B cell (primary cell): ENCODE results near the gene VWA3B.

ENCODE experiments used
- EZH2 ChIP-seq: IDR thresholded peaks from 2 replicates; pipeline ENCODE4 v1.6.1; 2012; ENCODE audit warnings: borderline replicate concordance, low read depth, mild to moderate bottlenecking, moderate library complexity, low read length; ENCODE audit not compliant: insufficient read depth, poor library complexity, severe bottlenecking
- TF ChIP-seq, protein P1 (sequence below): fragments of 200-600 bp; IDR thresholded peaks from one replicate; pipeline ENCODE4 v1.8.0; 2022; ENCODE audit warnings: antibody characterized with exemption, mild to moderate bottlenecking

DNA sequence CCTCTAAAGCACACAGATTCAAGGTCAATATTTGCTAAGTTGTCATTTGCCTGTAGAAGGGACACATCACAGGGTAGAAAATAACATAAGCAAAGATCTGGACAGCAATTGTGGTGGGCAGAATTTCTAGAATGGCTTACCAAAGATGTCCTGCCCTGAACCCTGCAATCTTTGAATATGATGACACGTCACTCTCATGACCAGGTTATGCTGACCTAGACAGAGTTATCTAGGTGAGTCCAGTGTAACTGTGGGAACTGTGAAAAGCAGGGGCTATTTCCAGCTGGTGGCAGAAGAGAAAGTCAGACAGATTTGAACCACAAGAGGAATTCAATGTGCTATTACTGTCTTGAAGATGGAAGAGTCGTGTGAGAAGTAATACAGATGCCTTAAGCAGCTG, 147.0 kb downstream of the VWA3B start:
- TF ChIP-seq, protein P1, sequence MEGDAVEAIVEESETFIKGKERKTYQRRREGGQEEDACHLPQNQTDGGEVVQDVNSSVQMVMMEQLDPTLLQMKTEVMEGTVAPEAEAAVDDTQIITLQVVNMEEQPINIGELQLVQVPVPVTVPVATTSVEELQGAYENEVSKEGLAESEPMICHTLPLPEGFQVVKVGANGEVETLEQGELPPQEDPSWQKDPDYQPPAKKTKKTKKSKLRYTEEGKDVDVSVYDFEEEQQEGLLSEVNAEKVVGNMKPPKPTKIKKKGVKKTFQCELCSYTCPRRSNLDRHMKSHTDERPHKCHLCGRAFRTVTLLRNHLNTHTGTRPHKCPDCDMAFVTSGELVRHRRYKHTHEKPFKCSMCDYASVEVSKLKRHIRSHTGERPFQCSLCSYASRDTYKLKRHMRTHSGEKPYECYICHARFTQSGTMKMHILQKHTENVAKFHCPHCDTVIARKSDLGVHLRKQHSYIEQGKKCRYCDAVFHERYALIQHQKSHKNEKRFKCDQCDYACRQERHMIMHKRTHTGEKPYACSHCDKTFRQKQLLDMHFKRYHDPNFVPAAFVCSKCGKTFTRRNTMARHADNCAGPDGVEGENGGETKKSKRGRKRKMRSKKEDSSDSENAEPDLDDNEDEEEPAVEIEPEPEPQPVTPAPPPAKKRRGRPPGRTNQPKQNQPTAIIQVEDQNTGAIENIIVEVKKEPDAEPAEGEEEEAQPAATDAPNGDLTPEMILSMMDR, result no peak
- TF ChIP-seq EZH2, result no peak
